IMR-90 (cell line): Measurements from ENCODE around the gene FMO5. TPM values are rescaled to one million over a fixed set of nuclear protein-coding genes. Genes with fewer than 3 reads are reported as not detected.

ENCODE experiments used
- ATAC-seq: fragments of 200-7000 bp; cut with Tn5 transposase; 2 replicates; pipeline ENCODE4 v1.9.1; 2020; ENCODE audit warnings: low read depth, mild to moderate bottlenecking, moderate library complexity
- BruUV-seq: library from RNA; stranded (reverse); fragments of 400-500 nt; replicated peaks from 2 replicates; lab custom pipeline; 2021; lab: Mats Ljungman, UMichigan
- CTCF ChIA-PET: fragments of 300-600 bp; formaldehyde crosslinking; extraction: SDS; loops from one replicate; lab custom pipeline; 2021; ENCODE audit warnings: antibody characterized with exemption; lab: Yijun Ruan, JAX
- POLR2A ChIA-PET: fragments of 300-600 bp; sonication (Branson Sonifier 250); formaldehyde crosslinking; loops from one replicate; lab custom pipeline; 2022; ENCODE audit warnings: antibody characterized with exemption; ENCODE audit not compliant: unreplicated experiment; lab: Charles Lee
- DNase-seq: peaks from one replicate; pipeline ENCODE4 v3.0.0; 2013
- H2AFZ ChIP-seq: replicated peaks from 2 replicates; pipeline ENCODE3; 2013; ENCODE audit warnings: low read length, mild to moderate bottlenecking; ENCODE audit not compliant: poor library complexity
- H2AK5ac ChIP-seq: 2 replicates; pipeline ENCODE4 v1.6.1; 2013; ENCODE audit warnings: low read depth, low read length, inconsistent platforms
- H2AK9ac ChIP-seq: replicated peaks from 2 replicates; pipeline ENCODE3; 2013; ENCODE audit warnings: mild to moderate bottlenecking, low read depth, low read length, moderate library complexity; ENCODE audit not compliant: poor library complexity
- H2BK120ac ChIP-seq: 2 replicates; pipeline ENCODE4 v1.6.1; 2013; ENCODE audit warnings: low read depth, low read length, inconsistent platforms
- H2BK15ac ChIP-seq: 3 replicates; pipeline ENCODE4 v1.6.1; 2013; ENCODE audit warnings: low read depth, low read length, inconsistent platforms
- H2BK20ac ChIP-seq: 2 replicates; pipeline ENCODE4 v1.6.1; 2013; ENCODE audit warnings: low read depth, mild to moderate bottlenecking, inconsistent platforms, low read length, moderate library complexity
- H2BK5ac ChIP-seq: 2 replicates; pipeline ENCODE4 v1.6.1; 2013; ENCODE audit warnings: mild to moderate bottlenecking, low read depth, low read length, inconsistent platforms; ENCODE audit not compliant: poor library complexity, severe bottlenecking
- H3K14ac ChIP-seq: replicated peaks from 2 replicates; pipeline ENCODE4 v1.6.1; 2013; ENCODE audit warnings: low read depth, low read length, inconsistent platforms
- H3K18ac ChIP-seq: 2 replicates; pipeline ENCODE4 v1.6.1; 2013; ENCODE audit warnings: low read depth, low read length, control low read depth
- H3K23ac ChIP-seq: 2 replicates; pipeline ENCODE4 v1.6.1; 2013; ENCODE audit warnings: low read depth, low read length, inconsistent platforms
- H3K27ac ChIP-seq: 2 replicates; pipeline ENCODE4 v1.5.1; 2013; ENCODE audit warnings: mild to moderate bottlenecking, control low read depth, low read length; ENCODE audit not compliant: insufficient read depth
- H3K27me3 ChIP-seq: 2 replicates; pipeline ENCODE4 v1.6.1; 2013; ENCODE audit warnings: low read length; ENCODE audit not compliant: control insufficient read depth, insufficient read depth
- H3K36me3 ChIP-seq: 2 replicates; pipeline ENCODE4 v1.6.1; 2013; ENCODE audit warnings: low read length, mixed read lengths; ENCODE audit not compliant: control insufficient read depth, insufficient read depth
- H3K4ac ChIP-seq: 2 replicates; pipeline ENCODE4 v1.6.1; 2013; ENCODE audit warnings: low read depth, low read length, inconsistent platforms
- H3K4me1 ChIP-seq: 2 replicates; pipeline ENCODE4 v1.6.1; 2013; ENCODE audit warnings: low read length, mixed read lengths; ENCODE audit not compliant: control insufficient read depth, insufficient read depth
- H3K4me2 ChIP-seq: 2 replicates; pipeline ENCODE4 v1.6.1; 2013; ENCODE audit warnings: low read depth, mild to moderate bottlenecking, control low read depth, low read length, moderate library complexity
- H3K4me3 ChIP-seq: 2 replicates; pipeline ENCODE4 v1.5.1; 2013; ENCODE audit warnings: low read depth, mild to moderate bottlenecking, control low read depth, low read length, moderate library complexity; ENCODE audit not compliant: insufficient read depth
- H3K56ac ChIP-seq: 2 replicates; pipeline ENCODE4 v1.6.1; 2013; ENCODE audit warnings: low read length, inconsistent platforms; ENCODE audit not compliant: insufficient read depth; ENCODE audit errors: extremely low read depth
- H3K79me1 ChIP-seq, 2 experiments: 2 replicates each; pipeline ENCODE4 v1.6.1; 2013; ENCODE audit warnings: low read length in 2 of 2, inconsistent platforms in 1 of 2, low read depth in 1 of 2
- H3K9ac ChIP-seq: 2 replicates; pipeline ENCODE4 v1.6.1; 2013; ENCODE audit warnings: low read depth, low read length, control low read depth
- H3K9me1 ChIP-seq: 2 replicates; pipeline ENCODE4 v1.6.1; 2013; ENCODE audit warnings: low read length, inconsistent platforms; ENCODE audit not compliant: insufficient read depth
- H3K9me3 ChIP-seq: 2 replicates; pipeline ENCODE4 v1.6.1; 2013; ENCODE audit warnings: low read length; ENCODE audit not compliant: control insufficient read depth, insufficient read depth
- H4K20me1 ChIP-seq: 2 replicates; pipeline ENCODE4 v1.6.1; 2013; ENCODE audit warnings: low read length, inconsistent platforms; ENCODE audit not compliant: insufficient read depth
- H4K5ac ChIP-seq: 2 replicates; pipeline ENCODE4 v1.6.1; 2013; ENCODE audit warnings: mild to moderate bottlenecking, low read depth, low read length, control low read depth
- H4K8ac ChIP-seq, 2 experiments: 2 replicates each; pipeline ENCODE4 v1.6.1; 2013; ENCODE audit warnings: low read depth in 2 of 2, low read length in 2 of 2, control low read depth in 1 of 2, inconsistent platforms in 1 of 2
- H4K91ac ChIP-seq: 2 replicates; pipeline ENCODE4 v1.6.1; 2013; ENCODE audit warnings: low read depth, low read length, inconsistent platforms; ENCODE audit not compliant: insufficient read depth
- BHLHE40 ChIP-seq: fragments of 150-350 bp; IDR thresholded peaks from 2 replicates; pipeline ENCODE4 v1.6.1; 2016; ENCODE audit warnings: mild to moderate bottlenecking, low read depth, low read length
- CEBPB ChIP-seq: IDR thresholded peaks from 2 replicates; pipeline ENCODE4 v1.6.1; 2012; ENCODE audit warnings: low read depth, low read length, improper control_type of control experiment
- CHD1 ChIP-seq: IDR thresholded peaks from 2 replicates; pipeline ENCODE4 v1.6.1; 2012; ENCODE audit warnings: low read depth, low read length, improper control_type of control experiment
- FOS ChIP-seq: fragments of 150-350 bp; IDR thresholded peaks from 2 replicates; pipeline ENCODE4 v1.6.1; 2016; ENCODE audit warnings: low read depth, low read length
- MAFK ChIP-seq: IDR thresholded peaks from 2 replicates; pipeline ENCODE4 v1.6.1; 2012; ENCODE audit warnings: low read depth, low read length, improper control_type of control experiment
- MAZ ChIP-seq: IDR thresholded peaks from 2 replicates; pipeline ENCODE4 v1.6.1; 2012; ENCODE audit warnings: low read depth, mild to moderate bottlenecking, low read length, improper control_type of control experiment, moderate library complexity, borderline replicate concordance
- MXI1 ChIP-seq: IDR thresholded peaks from 2 replicates; pipeline ENCODE4 v1.6.1; 2012; ENCODE audit warnings: low read depth, mild to moderate bottlenecking, low read length, moderate library complexity, borderline replicate concordance
- NFE2L2 ChIP-seq: fragments of 150-350 bp; IDR thresholded peaks from 2 replicates; pipeline ENCODE4 v1.6.1; 2016; ENCODE audit warnings: low read depth, mild to moderate bottlenecking, low read length
- POLR2A ChIP-seq: IDR thresholded peaks from 2 replicates; pipeline ENCODE4 v1.6.1; 2012; ENCODE audit warnings: mild to moderate bottlenecking, low read depth, low read length
- RAD21 ChIP-seq: IDR thresholded peaks from 2 replicates; pipeline ENCODE4 v1.6.1; 2012; ENCODE audit warnings: low read length, improper control_type of control experiment
- RCOR1 ChIP-seq: IDR thresholded peaks from 2 replicates; pipeline ENCODE4 v1.6.1; 2012; ENCODE audit warnings: mild to moderate bottlenecking, low read length, improper control_type of control experiment; ENCODE audit not compliant: insufficient replicate concordance
- SMC3 ChIP-seq: fragments of 150-350 bp; IDR thresholded peaks from 2 replicates; pipeline ENCODE4 v1.6.1; 2016; ENCODE audit warnings: low read depth, mild to moderate bottlenecking, antibody characterized with exemption, low read length, moderate library complexity
- WGBS, 2 experiments: methylation state at CpG; one replicate each; pipeline versions ENCODE4 v1.1.5 to v1.1.7; 2013; ENCODE audit warnings: missing lambda C conversion rate in 2 of 2; ENCODE audit not compliant: insufficient read length in 1 of 2; ENCODE audit errors: extremely low coverage in 2 of 2; 5-methylcytosine and 5-hydroxymethylcytosine counted together
- dilution Hi-C: fragments of 300-500 bp; cut with HindIII; formaldehyde crosslinking; loops from one replicate; pipeline ENCODE4 v1.14.3; 2018; ENCODE audit warnings: low sequenced_read_pairs; ENCODE audit not compliant: unreplicated experiment
- in situ Hi-C: fragments of 300-500 bp; cut with MboI; formaldehyde crosslinking; loops from 3 replicates; pipeline ENCODE4 v1.14.3; 2019; ENCODE audit warnings: low sequenced_read_pairs, inconsistent platforms, mixed read lengths
- intact Hi-C: fragments of 100-400 bp; cut with micrococcal nuclease; formaldehyde crosslinking; loops from 2 replicates; pipeline ENCODE4 v1.10.0; 2022
- polyA plus RNA-seq, 3 experiments: library from polyadenylated mRNA; depleted of rRNA; stranded (reverse); fragments of >200 nt; gene quantifications; 2 replicates each; pipeline ENCODE4 v1.2.3, GENCODE V29; 2012; ENCODE audit warnings: low replicate concordance in 1 of 3
- total RNA-seq: library from RNA; depleted of rRNA; stranded (reverse); fragments of >200 nt; gene quantifications from 2 replicates; pipeline ENCODE4 v1.2.3, GENCODE V29; 2012
- TF ChIP-seq, protein P1 (sequence below): conservative IDR thresholded peaks from 2 replicates; pipeline ENCODE4 v1.5.1; 2012; ENCODE audit warnings: mild to moderate bottlenecking, low read depth, low read length, improper control_type of control experiment
- TF ChIP-seq, protein P2 (sequence below): fragments of 150-350 bp; IDR thresholded peaks from 2 replicates; pipeline ENCODE4 v1.6.1; 2016; ENCODE audit warnings: low read depth, mild to moderate bottlenecking, low read length, moderate library complexity, borderline replicate concordance
- TF ChIP-seq, protein P3 (sequence below): fragments of 150-350 bp; IDR thresholded peaks from 2 replicates; pipeline ENCODE4 v1.6.1; 2017; ENCODE audit warnings: mild to moderate bottlenecking, antibody characterized with exemption, low read length, low read depth

FMO5 gene
- total and polyA plus RNA-seq, 2 of the 4 experiments (the other 2 are of a cell fraction): 0.36 to 0.51 TPM

GRCh38 chr1:147218606-147219005 lies 6.5 kb downstream of the FMO5 start:
- Histone ChIP-seq H3K23ac (no peak overlapping the region), H3K18ac (no peak overlapping the region), H3K36me3 (no peaks in the 10 kb centered on the region), H2AK9ac (no peak overlapping the region), H3K56ac (no peak overlapping the region), H3K4me3 (no peak overlapping the region), H3K9ac (no peak overlapping the region), H2BK5ac (no peak overlapping the region), H4K8ac (no peak overlapping the region), H4K91ac (no peak overlapping the region), H2BK120ac (no peak overlapping the region), H3K9me3 (no peaks in the 10 kb centered on the region), H4K20me1 (no peaks in the 10 kb centered on the region), H2AFZ (no peak overlapping the region), H3K9me1 (no peaks in the 10 kb centered on the region), H3K4me2 (no peak overlapping the region), H3K27me3 (no peaks in the 10 kb centered on the region; the same call in 1 of the 2 replicates), H3K27ac (no peak overlapping the region), H3K4me1 (no peaks in the 10 kb centered on the region), H3K4ac (no peak overlapping the region), H2BK20ac (no peak overlapping the region), H3K14ac (no peak overlapping the region), H2AK5ac (no peak overlapping the region), H2BK15ac (no peak overlapping the region), H4K5ac (no peak overlapping the region), H3K79me1 (no peaks in the 10 kb centered on the region)
- intact Hi-C loops (no loop called here), in situ Hi-C loops (no loop called here), dilution Hi-C loops (no loop called here)
- no TSS peak for BruUV-seq
- ChIA-PET POLR2A (no interaction called here), CTCF (no interaction called here)
- DNase-seq (no peak), ATAC-seq (no peak)
- TF ChIP-seq POLR2A: no peak
- TF ChIP-seq SMC3: no peak
- no peak for TF ChIP-seq MAZ
- no peak for TF ChIP-seq BHLHE40
- no peak for TF ChIP-seq MXI1
- TF ChIP-seq FOS: no peak
- TF ChIP-seq, protein P1, sequence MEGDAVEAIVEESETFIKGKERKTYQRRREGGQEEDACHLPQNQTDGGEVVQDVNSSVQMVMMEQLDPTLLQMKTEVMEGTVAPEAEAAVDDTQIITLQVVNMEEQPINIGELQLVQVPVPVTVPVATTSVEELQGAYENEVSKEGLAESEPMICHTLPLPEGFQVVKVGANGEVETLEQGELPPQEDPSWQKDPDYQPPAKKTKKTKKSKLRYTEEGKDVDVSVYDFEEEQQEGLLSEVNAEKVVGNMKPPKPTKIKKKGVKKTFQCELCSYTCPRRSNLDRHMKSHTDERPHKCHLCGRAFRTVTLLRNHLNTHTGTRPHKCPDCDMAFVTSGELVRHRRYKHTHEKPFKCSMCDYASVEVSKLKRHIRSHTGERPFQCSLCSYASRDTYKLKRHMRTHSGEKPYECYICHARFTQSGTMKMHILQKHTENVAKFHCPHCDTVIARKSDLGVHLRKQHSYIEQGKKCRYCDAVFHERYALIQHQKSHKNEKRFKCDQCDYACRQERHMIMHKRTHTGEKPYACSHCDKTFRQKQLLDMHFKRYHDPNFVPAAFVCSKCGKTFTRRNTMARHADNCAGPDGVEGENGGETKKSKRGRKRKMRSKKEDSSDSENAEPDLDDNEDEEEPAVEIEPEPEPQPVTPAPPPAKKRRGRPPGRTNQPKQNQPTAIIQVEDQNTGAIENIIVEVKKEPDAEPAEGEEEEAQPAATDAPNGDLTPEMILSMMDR: no peak
- TF ChIP-seq NFE2L2: no peak
- TF ChIP-seq, protein P2, sequence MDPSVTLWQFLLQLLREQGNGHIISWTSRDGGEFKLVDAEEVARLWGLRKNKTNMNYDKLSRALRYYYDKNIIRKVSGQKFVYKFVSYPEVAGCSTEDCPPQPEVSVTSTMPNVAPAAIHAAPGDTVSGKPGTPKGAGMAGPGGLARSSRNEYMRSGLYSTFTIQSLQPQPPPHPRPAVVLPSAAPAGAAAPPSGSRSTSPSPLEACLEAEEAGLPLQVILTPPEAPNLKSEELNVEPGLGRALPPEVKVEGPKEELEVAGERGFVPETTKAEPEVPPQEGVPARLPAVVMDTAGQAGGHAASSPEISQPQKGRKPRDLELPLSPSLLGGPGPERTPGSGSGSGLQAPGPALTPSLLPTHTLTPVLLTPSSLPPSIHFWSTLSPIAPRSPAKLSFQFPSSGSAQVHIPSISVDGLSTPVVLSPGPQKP: no peak
- no peak for TF ChIP-seq CEBPB
- TF ChIP-seq MAFK: no peak
- no peak for TF ChIP-seq RCOR1
- TF ChIP-seq CHD1: no peak
- TF ChIP-seq, protein P3, sequence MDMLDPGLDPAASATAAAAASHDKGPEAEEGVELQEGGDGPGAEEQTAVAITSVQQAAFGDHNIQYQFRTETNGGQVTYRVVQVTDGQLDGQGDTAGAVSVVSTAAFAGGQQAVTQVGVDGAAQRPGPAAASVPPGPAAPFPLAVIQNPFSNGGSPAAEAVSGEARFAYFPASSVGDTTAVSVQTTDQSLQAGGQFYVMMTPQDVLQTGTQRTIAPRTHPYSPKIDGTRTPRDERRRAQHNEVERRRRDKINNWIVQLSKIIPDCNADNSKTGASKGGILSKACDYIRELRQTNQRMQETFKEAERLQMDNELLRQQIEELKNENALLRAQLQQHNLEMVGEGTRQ: no peak
- no peak for TF ChIP-seq RAD21
- WGBS, 2 experiments: 63% methylated on average over 2 of the region's 3 CpGs; no CpG with 5 or more reads in 1 of the 2 experiments
